Activated CD8-positive, alpha-beta memory T cell treated with anti-CD3 and anti-CD28 coated beads for 4 hours (primary cell): ENCODE measurements around the gene TEX2.
"Not testable (repeated sequence)": the region's sequence is repeated elsewhere in the genome, so short reads cannot be mapped to it uniquely, and the experiment has no call there.

ENCODE experiments used
- DNase-seq, 2 donors: peaks; one replicate each; pipeline ENCODE4 v3.0.0-alpha.2; 2020; ENCODE audit warnings: low read depth in 2 of 2

Gene TEX2

GRCh38 chr17:64212122-64212521 lies 50.9 kb downstream of the TEX2 start:
- DNase-seq = no peak

DNA sequence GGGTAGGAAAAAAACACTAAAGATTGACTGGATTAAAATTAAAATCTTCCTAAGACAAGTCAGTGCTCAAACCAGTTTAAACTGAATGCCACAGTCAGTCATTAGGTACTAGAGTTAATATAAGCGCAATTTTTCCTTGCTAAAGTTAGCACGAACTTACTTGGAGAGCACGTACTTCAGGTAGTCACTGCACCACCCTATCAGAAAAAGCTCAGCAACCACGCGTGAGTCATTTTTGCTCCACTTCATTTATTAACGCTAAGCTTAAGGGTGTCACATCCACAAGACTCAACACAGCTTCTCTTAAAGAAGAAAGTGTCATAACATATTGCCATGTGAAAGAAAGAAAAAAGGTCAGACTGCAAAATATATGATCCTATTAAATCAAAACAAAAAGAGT lies 53.1 kb downstream of the TEX2 start:
- DNase-seq = no peak

GRCh38 chr17:64209356-64209941 lies 53.6 kb downstream of the TEX2 start:
- DNase-seq = no peak

GRCh38 chr17:64208656-64209055 lies 54.4 kb downstream of the TEX2 start:
- DNase-seq = not testable (repeated sequence)

- DNase-seq = no peak
Observed at GRCh38 chr17:64205804-64206203, 57.3 kb downstream of the TEX2 start.

DNA sequence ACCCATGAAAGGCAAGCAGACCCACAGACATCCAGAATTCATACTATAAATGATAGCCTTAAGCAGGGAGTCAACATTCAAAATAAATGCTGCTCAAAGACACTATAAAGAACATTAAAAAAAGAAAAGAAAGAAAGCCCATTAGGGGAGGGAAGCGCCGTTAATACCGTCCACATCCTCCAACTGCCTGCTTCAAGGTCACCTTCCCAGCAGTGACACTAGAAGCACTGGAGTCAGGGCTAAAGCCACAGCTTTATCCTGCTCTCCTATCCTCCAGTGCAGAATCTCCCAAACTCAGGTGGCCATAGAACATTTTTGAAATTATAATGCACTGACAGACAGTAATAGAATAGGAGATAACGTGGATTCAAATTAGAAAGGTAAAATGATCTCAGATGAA lies 59.4 kb downstream of the TEX2 start:
- no peak for DNase-seq

- no peak for DNase-seq
Observed at GRCh38 chr17:64202683-64203344, 60.2 kb downstream of the TEX2 start.

GRCh38 chr17:64200080-64201032 lies 62.7 kb downstream of the TEX2 start:
- no peak for DNase-seq

GRCh38 chr17:64198331-64199090 lies 64.5 kb downstream of the TEX2 start:
- DNase-seq = no peak

GRCh38 chr17:64196601-64197000 lies 66.5 kb downstream of the TEX2 start:
- DNase-seq = no peak

GRCh38 chr17:64193561-64193960 lies 69.5 kb downstream of the TEX2 start:
- DNase-seq = no peak

DNA sequence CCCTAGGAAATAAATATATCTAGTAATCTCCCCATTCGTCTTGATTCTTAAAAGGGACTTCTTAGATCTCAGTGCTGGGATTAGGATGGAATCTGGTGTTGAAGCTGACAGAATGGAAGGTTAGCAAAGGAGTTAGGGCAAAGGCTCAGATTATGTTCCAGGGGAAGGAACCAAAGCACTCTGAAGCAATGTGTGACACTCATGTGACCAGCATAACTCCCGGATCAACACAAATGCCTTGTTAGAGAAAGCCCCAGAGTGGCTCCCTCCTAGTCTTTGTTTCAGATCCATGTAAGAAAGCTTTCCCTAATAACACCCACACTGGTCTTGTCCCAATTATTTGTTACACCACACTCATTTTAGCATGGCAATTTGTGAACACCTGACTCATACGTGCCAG lies 70.5 kb downstream of the TEX2 start:
- DNase-seq = no peak

GRCh38 chr17:64190472-64190871 lies 72.6 kb downstream of the TEX2 start:
- DNase-seq = no peak

- DNase-seq = no peak
Observed at GRCh38 chr17:64188088-64188487, 75.0 kb downstream of the TEX2 start.

- DNase-seq = no peak
Observed at GRCh38 chr17:64187093-64187895, 75.8 kb downstream of the TEX2 start.

DNA sequence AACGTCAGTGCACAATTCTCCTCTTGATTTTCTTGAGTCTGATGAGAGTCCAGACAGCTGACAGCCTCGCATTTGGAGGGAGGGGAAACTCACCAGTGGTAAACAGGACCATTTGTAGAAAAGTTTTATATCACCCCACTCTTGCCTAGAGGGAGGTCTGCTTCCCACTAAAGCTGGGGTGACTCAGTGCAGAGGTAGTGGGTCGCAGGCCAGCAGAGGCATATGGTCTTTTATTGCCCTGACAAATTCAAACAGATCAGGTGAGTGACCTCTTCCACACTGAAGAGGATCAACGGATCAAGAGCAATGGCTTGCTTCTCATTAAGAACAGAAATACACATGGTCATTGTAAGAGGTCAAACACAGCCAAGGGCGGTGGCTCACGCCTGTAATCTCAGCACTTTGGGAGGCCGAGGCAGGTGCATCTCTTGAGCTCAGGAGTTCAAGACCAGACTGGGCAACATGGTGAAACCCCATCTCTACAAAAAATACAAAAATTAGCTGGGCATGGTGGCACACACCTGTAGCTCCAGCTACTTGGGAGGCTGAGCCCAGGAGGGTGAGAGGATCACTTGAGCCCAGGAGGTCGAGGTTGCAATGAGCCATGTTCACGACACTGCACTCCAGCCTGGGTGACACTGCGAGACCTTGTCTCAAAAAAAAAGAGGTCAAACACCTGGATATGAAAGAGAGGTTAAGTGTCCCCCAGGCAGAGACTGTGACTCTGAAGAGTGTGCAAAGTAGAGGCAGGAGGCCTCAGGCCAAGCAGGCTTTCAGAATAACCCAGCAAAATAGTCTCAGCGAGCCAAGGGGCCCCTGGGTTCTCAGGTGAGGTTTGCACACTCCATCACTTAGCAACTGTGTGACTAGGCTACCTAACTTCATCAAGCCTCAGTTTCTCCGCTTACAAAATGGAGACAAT lies 76.6 kb downstream of the TEX2 start:
- no peak for DNase-seq

- not testable (repeated sequence) for DNase-seq
Observed at GRCh38 chr17:64185557-64185956, 77.5 kb downstream of the TEX2 start.

DNA sequence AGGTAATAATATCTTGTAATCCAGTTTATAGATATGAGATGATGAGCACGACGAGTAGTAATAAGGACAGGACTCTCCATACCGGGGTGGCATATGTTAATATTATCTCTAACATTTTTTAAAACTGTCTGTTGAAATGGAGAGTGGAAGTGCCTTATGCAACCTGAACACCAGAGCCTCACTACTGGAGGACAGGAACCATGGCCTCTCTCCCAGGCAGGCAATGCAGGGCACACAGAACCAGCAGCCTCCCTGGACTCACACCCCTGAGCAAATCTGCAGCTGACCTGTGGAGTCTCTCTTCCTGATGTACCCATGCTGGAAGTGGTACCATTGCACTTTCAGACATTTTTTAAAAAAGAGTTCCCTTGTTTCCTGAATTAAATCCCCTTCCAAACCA lies 78.0 kb downstream of the TEX2 start:
- DNase-seq = no peak

- DNase-seq = no peak
Observed at GRCh38 chr17:64183815-64184214, 79.2 kb downstream of the TEX2 start.
